Neural crest cell (in vitro differentiated cells): ENCODE data around the gene MAS1L. TPM values are rescaled to one million over a fixed set of nuclear protein-coding genes. Genes with fewer than 3 reads are reported as not detected.

Source experiments
- total RNA-seq: library from RNA; stranded (reverse); gene quantifications from 2 replicates; pipeline ENCODE4 v1.2.1, GENCODE V29; 2021

The MAS1L gene
- total RNA-seq, 1 donor from 2014 or later = not detected

Other genes with a start within 250 kb of the MAS1L start
- not detected in 2 replicates for gene OR14J1, start 186.3 kb downstream of the MAS1L start, total RNA-seq
- gene OR5V1, start 119.1 kb downstream of the MAS1L start, total RNA-seq = not detected in 2 replicates
- not detected in 2 replicates for gene OR12D3, start 112.7 kb downstream of the MAS1L start, total RNA-seq
- gene OR12D2, start 92.3 kb downstream of the MAS1L start, total RNA-seq = not detected in 2 replicates
- not detected in 2 replicates for gene OR12D1, start 73.0 kb downstream of the MAS1L start, total RNA-seq
- gene OR10C1, start 48.6 kb downstream of the MAS1L start, total RNA-seq = not detected in 2 replicates
- not detected in 2 replicates for gene OR11A1, start 30.9 kb downstream of the MAS1L start, total RNA-seq
- gene OR2H1, start 30.8 kb downstream of the MAS1L start, total RNA-seq = not detected in 2 replicates
- not detected in 2 replicates for gene UBD, start 71.8 kb upstream of the MAS1L start, total RNA-seq
- gene OR2H2, start 97.2 kb upstream of the MAS1L start, total RNA-seq = not detected in 2 replicates
- 79.7 and 91.6 TPM in 2 replicates for gene GABBR1, start 145.2 kb upstream of the MAS1L start, total RNA-seq
- not detected in 2 replicates for gene MOG, start 169.1 kb upstream of the MAS1L start, total RNA-seq
- gene ZFP57, start 193.2 kb upstream of the MAS1L start, total RNA-seq = not detected in 2 replicates
- 0.98 and 1.4 TPM in 2 replicates for gene HLA-F, start 235.5 kb upstream of the MAS1L start, total RNA-seq